Mesothelial cell of epicardium (in vitro differentiated cells): ENCODE measurements around the gene SDCCAG8. TPM values are rescaled to one million over a fixed set of nuclear protein-coding genes. Genes with fewer than 3 reads are reported as not detected.
A peak's percentile ranks its signal among the peaks of the same experiment; 100 is the strongest.

ENCODE experiments used
- DNase-seq, 2 experiments: peaks; one replicate each; pipeline ENCODE4 v3.0.0; 2021; ENCODE audit warnings: low spot score in 2 of 2; ENCODE audit not compliant: unreplicated experiment in 2 of 2
- H3K27ac Mint-ChIP-seq: 2 replicates; pipeline ENCODE4 v1.8.0; 2021; ENCODE audit warnings: mixed read lengths
- H3K27me3 Mint-ChIP-seq: 2 replicates; pipeline ENCODE4 v1.8.0; 2021; ENCODE audit warnings: low read depth, mixed read lengths
- H3K36me3 Mint-ChIP-seq: 2 replicates; pipeline ENCODE4 v1.8.0; 2021; ENCODE audit warnings: mixed read lengths
- H3K4me1 Mint-ChIP-seq: 2 replicates; pipeline ENCODE4 v1.8.0; 2021; ENCODE audit warnings: mixed read lengths
- H3K4me3 Mint-ChIP-seq: 2 replicates; pipeline ENCODE4 v1.8.0; 2021; ENCODE audit warnings: mild to moderate bottlenecking, moderate library complexity, mixed read lengths
- H3K9me3 Mint-ChIP-seq: 2 replicates; pipeline ENCODE4 v1.8.0; 2021; ENCODE audit warnings: mixed read lengths
- total RNA-seq: library from RNA; stranded (reverse); gene quantifications from 3 replicates; pipeline ENCODE4 v1.2.1, GENCODE V29; 2021
- TF ChIP-seq, protein P1 (sequence below): fragments of 200-600 bp; sonication (generic); IDR thresholded peaks from one replicate; pipeline ENCODE4 v1.5.0; 2021; ENCODE audit warnings: antibody characterized with exemption; ENCODE audit not compliant: unreplicated experiment

SDCCAG8 gene
- total RNA-seq, 1 donor from 2014 or later, result 37.3 TPM

DNA sequence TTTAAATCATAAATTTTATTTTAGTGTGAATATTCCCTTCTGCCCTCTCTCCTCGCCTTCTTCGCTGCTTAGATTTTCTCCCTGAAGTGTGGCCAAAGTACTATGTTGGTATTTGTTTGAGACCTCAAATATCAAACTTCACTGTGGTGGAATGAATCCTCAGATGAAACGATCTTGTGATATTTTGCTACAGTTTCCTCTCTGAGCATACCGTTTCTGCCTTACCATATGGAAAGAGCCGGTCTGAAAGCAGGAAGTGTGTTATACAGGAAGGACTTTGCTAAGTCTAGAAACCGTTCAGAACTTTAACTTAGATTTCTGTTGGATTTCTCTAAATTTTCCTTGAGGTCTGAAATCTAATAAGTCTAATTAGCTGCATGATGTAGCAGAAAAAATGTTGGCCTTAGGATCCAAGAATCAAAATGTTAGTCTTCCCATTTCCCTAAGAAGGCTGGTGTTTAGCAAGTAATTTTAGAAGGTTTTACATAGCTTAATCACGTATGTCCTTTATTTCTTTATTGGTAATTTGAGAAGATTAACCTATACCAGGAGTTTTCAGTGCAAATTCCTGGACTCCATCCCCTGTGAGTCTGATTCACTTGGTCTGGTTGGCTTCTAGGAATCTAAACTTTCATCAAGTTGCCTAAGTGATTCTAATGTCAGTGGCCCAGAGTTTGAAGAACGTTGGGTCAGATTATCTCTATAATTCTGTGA, 30.7 kb downstream of the SDCCAG8 start:
- TF ChIP-seq, protein P1, sequence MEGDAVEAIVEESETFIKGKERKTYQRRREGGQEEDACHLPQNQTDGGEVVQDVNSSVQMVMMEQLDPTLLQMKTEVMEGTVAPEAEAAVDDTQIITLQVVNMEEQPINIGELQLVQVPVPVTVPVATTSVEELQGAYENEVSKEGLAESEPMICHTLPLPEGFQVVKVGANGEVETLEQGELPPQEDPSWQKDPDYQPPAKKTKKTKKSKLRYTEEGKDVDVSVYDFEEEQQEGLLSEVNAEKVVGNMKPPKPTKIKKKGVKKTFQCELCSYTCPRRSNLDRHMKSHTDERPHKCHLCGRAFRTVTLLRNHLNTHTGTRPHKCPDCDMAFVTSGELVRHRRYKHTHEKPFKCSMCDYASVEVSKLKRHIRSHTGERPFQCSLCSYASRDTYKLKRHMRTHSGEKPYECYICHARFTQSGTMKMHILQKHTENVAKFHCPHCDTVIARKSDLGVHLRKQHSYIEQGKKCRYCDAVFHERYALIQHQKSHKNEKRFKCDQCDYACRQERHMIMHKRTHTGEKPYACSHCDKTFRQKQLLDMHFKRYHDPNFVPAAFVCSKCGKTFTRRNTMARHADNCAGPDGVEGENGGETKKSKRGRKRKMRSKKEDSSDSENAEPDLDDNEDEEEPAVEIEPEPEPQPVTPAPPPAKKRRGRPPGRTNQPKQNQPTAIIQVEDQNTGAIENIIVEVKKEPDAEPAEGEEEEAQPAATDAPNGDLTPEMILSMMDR, result no peak
- Mint-ChIP-seq H3K27ac (peak overlapping the region; percentile 77), H3K27me3 (no peaks in the 10 kb centered on the region), H3K4me3 (no peak overlapping the region), H3K4me1 (peaks cover 21% of the 10 kb centered on the region), H3K36me3 (peaks cover 53% of the 10 kb centered on the region), H3K9me3 (peaks cover 16% of the 10 kb centered on the region)
- no peak for DNase-seq

- peaks cover 21% of the 10 kb centered on the region for H3K4me1 Mint-ChIP-seq
- peaks cover 14% of the 10 kb centered on the region for H3K9me3 Mint-ChIP-seq
- DNase-seq, result no peak
- H3K27ac Mint-ChIP-seq, result peak overlapping the region; percentile 5
- H3K4me3 Mint-ChIP-seq, result no peak overlapping the region
- TF ChIP-seq, protein P1, result no peak
- peaks cover 52% of the 10 kb centered on the region for H3K36me3 Mint-ChIP-seq
- no peaks in the 10 kb centered on the region for H3K27me3 Mint-ChIP-seq
Observed at GRCh38 chr1:243287123-243287460, 31.3 kb downstream of the SDCCAG8 start.

GRCh38 chr1:243287652-243288051, 31.8 kb downstream of the SDCCAG8 start:
- Mint-ChIP-seq H3K9me3 (peaks cover 11% of the 10 kb centered on the region), H3K4me1 (peaks cover 21% of the 10 kb centered on the region), H3K27me3 (no peaks in the 10 kb centered on the region), H3K27ac (peak overlapping the region; percentile 5), H3K36me3 (peaks cover 51% of the 10 kb centered on the region), H3K4me3 (no peak overlapping the region)
- no peak for DNase-seq
- TF ChIP-seq, protein P1, result no peak

GRCh38 chr1:243288062-243288461, 32.2 kb downstream of the SDCCAG8 start:
- TF ChIP-seq, protein P1, result no peak
- Mint-ChIP-seq H3K27ac (no peak overlapping the region), H3K4me1 (peaks cover 21% of the 10 kb centered on the region), H3K36me3 (peaks cover 53% of the 10 kb centered on the region), H3K27me3 (no peaks in the 10 kb centered on the region), H3K9me3 (peaks cover 12% of the 10 kb centered on the region), H3K4me3 (no peak overlapping the region)
- no peak for DNase-seq

DNA sequence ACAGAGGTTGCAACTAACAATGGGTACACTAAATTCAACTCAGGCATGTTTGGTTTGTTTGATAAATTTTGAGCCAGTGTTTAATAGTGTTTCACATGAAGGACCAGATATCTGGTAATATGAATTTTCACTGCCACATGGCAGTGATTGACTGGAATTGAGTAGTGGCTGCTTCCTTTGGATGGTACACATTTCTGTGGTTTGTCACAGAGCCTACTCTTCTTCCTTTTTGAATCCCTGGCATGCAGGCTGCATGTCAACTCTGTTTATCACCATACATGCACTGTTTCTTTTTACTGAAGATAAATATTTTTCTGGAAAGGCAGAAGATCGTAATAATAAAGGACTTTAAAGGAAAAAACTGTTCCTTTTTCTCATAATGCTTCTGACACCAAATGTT, 35.5 kb downstream of the SDCCAG8 start:
- H3K36me3 Mint-ChIP-seq, result peaks cover 67% of the 10 kb centered on the region
- no peaks in the 10 kb centered on the region for H3K27me3 Mint-ChIP-seq

More for the DNA sequence above, 35.5 kb downstream of the SDCCAG8 start:
- Mint-ChIP-seq H3K4me1 (peaks cover 1% of the 10 kb centered on the region), H3K9me3 (peaks cover 22% of the 10 kb centered on the region), H3K4me3 (no peak overlapping the region), H3K27ac (no peak overlapping the region)
- no peak for DNase-seq
- TF ChIP-seq, protein P1, result no peak
